Activated CD4-positive, alpha-beta T cell treated with anti-CD3 and anti-CD28 coated beads, Interleukin-2, amount 10 ng/mL, durations not matched to agents 24 days and 14 days (primary cell): Measurements from ENCODE around the gene IKZF1. TPM values are rescaled to one million over a fixed set of nuclear protein-coding genes. Genes with fewer than 3 reads are reported as not detected.
A peak's percentile ranks its signal among the peaks of the same experiment; 100 is the strongest.

ENCODE experiments used
- DNase-seq: peaks from one replicate; pipeline ENCODE4 v3.0.0; 2022
- H3K27ac Mint-ChIP-seq: one replicate; pipeline ENCODE4 v1.8.0; 2022; ENCODE audit warnings: mild to moderate bottlenecking, mixed read lengths
- H3K27me3 Mint-ChIP-seq: one replicate; pipeline ENCODE4 v1.8.0; 2022; ENCODE audit warnings: mixed read lengths
- H3K36me3 Mint-ChIP-seq: one replicate; pipeline ENCODE4 v1.8.0; 2022; ENCODE audit warnings: low read depth, mild to moderate bottlenecking, mixed read lengths
- H3K4me1 Mint-ChIP-seq: one replicate; pipeline ENCODE4 v1.8.0; 2021; ENCODE audit warnings: mixed read lengths
- H3K4me3 Mint-ChIP-seq: one replicate; pipeline ENCODE4 v1.8.0; 2022; ENCODE audit warnings: mild to moderate bottlenecking, moderate library complexity, mixed read lengths
- H3K9me3 Mint-ChIP-seq: one replicate; pipeline ENCODE4 v1.8.0; 2021; ENCODE audit warnings: mixed read lengths
- intact Hi-C: fragments of 100-400 bp; cut with micrococcal nuclease; formaldehyde crosslinking; loops from one replicate; pipeline ENCODE4 v1.15.1; 2023
- total RNA-seq: library from RNA; stranded (reverse); gene quantifications from 2 replicates; pipeline ENCODE4 v1.2.3, GENCODE V29; 2022

Gene IKZF1
- total RNA-seq, 1 donor from 2014 or later = 292 TPM

- Mint-ChIP-seq H3K4me3 (no peak overlapping the region), H3K27ac (peak overlapping the region; percentile 59), H3K36me3 (no peaks in the 10 kb centered on the region), H3K27me3 (peaks cover 4% of the 10 kb centered on the region), H3K4me1 (peaks cover 25% of the 10 kb centered on the region), H3K9me3 (peaks cover 7% of the 10 kb centered on the region)
- intact Hi-C loops = loop anchor here (1.0 kb wide), 6 partner anchors 8 to 105 kb away; no protein-coding TSS in a partner anchor
- no peak for DNase-seq
Measured at GRCh38 chr7:50292763-50293162, 11.8 kb upstream of the IKZF1 start.

GRCh38 chr7:50293509-50294179 lies 10.9 kb upstream of the IKZF1 start:
- Mint-ChIP-seq H3K36me3 (no peaks in the 10 kb centered on the region), H3K27me3 (peaks cover 4% of the 10 kb centered on the region), H3K4me1 (peaks cover 25% of the 10 kb centered on the region), H3K27ac (no peak overlapping the region), H3K9me3 (peaks cover 7% of the 10 kb centered on the region), H3K4me3 (no peak overlapping the region)
- intact Hi-C loops = loop anchor here (1.0 kb wide), 1 partner anchor 9 kb away; no protein-coding TSS in a partner anchor
- peak; percentile 45 for DNase-seq

GRCh38 chr7:50295133-50295532 lies 9.4 kb upstream of the IKZF1 start:
- Mint-ChIP-seq H3K27me3 (peaks cover 5% of the 10 kb centered on the region), H3K4me1 (peaks cover 33% of the 10 kb centered on the region), H3K27ac (no peak overlapping the region), H3K4me3 (no peak overlapping the region), H3K36me3 (no peaks in the 10 kb centered on the region), H3K9me3 (peaks cover 7% of the 10 kb centered on the region)
- intact Hi-C loops = no loop called here
- DNase-seq = peak; percentile 40

- Mint-ChIP-seq H3K36me3 (no peaks in the 10 kb centered on the region), H3K4me1 (peaks cover 42% of the 10 kb centered on the region), H3K27ac (peak overlapping the region; percentile 10), H3K4me3 (no peak overlapping the region), H3K27me3 (peaks cover 6% of the 10 kb centered on the region), H3K9me3 (peaks cover 7% of the 10 kb centered on the region)
- no peak for DNase-seq
- intact Hi-C loops = no loop called here
Measured at GRCh38 chr7:50296799-50297198, 7.7 kb upstream of the IKZF1 start.

DNA sequence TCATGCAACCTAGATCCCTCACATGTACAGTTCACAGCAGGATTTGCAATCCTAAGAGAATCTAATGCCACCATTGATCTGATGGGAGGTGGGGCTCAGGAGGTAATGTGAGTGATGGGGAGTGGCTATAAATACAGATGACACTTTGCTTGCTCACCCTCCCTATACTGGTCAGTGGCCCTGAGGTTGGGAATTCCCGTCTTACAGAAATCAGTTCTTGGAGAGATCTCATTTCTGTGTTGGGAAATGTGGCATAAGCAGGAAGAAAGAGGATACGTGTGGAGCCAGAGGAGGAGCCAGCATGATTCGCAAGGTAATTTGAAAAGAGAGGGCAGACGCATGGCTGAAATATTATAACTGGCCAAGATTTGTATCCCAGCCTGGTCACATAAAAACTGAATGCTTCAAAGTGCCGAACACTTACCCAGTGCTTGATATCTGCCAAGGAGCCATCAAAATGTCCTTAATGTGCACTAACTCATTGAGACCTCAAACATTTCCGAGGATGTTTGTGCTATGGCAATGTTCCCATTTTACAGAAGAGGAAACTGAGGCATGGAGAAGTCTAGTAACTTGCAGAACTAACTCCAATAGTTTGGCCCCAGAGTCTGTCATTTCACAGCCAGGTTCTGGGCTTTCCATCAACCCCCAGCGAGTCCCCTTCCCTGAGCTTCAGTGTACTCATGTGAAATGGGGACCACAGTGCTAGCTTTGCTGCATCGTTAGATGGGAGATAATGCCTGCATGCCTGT lies 5.5 kb upstream of the IKZF1 start:
- no peaks in the 10 kb centered on the region for H3K36me3 Mint-ChIP-seq
- H3K4me1 Mint-ChIP-seq = peaks cover 37% of the 10 kb centered on the region
- intact Hi-C loops = no loop called here
- H3K27ac Mint-ChIP-seq = no peak overlapping the region
- peaks cover 2% of the 10 kb centered on the region for H3K9me3 Mint-ChIP-seq
- DNase-seq = peak; percentile 55
- no peak overlapping the region for H3K4me3 Mint-ChIP-seq
- H3K27me3 Mint-ChIP-seq = peaks cover 6% of the 10 kb centered on the region

DNA sequence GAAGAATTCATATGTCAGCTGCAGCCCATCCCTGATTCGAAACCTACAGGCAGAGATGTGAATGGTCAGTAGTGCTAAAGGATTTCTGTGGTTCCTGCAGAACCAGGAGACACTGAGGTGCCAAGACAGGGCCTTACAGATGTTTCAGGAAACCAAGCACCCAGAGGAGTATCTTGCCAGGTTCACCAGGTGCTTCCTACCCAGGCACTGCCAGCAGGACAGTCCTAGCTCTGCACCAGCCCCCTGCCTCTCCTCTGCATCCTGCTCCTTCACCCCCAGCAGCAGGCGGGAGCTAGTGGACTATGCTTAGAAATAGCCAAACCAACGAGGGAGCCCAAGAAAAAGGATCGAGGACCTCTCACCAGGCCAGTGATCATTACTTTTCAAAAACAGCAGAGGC lies 4.2 kb upstream of the IKZF1 start:
- peaks cover 34% of the 10 kb centered on the region for H3K4me1 Mint-ChIP-seq
- H3K27me3 Mint-ChIP-seq = peaks cover 6% of the 10 kb centered on the region
- H3K27ac Mint-ChIP-seq = peak overlapping the region; percentile 40
- H3K36me3 Mint-ChIP-seq = peaks cover 3% of the 10 kb centered on the region
- H3K4me3 Mint-ChIP-seq = peak overlapping the region; percentile 21
- DNase-seq = peak; percentile 60
- no peaks in the 10 kb centered on the region for H3K9me3 Mint-ChIP-seq
- intact Hi-C loops = no loop called here

GRCh38 chr7:50302486-50303334 lies 1.8 kb upstream of the IKZF1 start:
- peaks cover 25% of the 10 kb centered on the region for H3K36me3 Mint-ChIP-seq
- intact Hi-C loops = loop anchor here (1.0 kb wide), 1 partner anchor 9 kb away; no protein-coding TSS in a partner anchor
- peaks cover 4% of the 10 kb centered on the region for H3K27me3 Mint-ChIP-seq
- no peaks in the 10 kb centered on the region for H3K9me3 Mint-ChIP-seq
- H3K4me1 Mint-ChIP-seq = peaks cover 37% of the 10 kb centered on the region
- DNase-seq = peak; percentile 58
- peak overlapping the region; percentile 82 for H3K27ac Mint-ChIP-seq
- H3K4me3 Mint-ChIP-seq = peak overlapping the region; percentile 76

GRCh38 chr7:50303335-50304128 lies 984 bp upstream of the IKZF1 start:
- peaks cover 42% of the 10 kb centered on the region for H3K4me1 Mint-ChIP-seq
- H3K36me3 Mint-ChIP-seq = peaks cover 33% of the 10 kb centered on the region
- no peaks in the 10 kb centered on the region for H3K9me3 Mint-ChIP-seq
- peak overlapping the region; percentile 82 for H3K27ac Mint-ChIP-seq
- peak overlapping the region; percentile 76 for H3K4me3 Mint-ChIP-seq
- DNase-seq = peak; percentile 70
- H3K27me3 Mint-ChIP-seq = peaks cover 4% of the 10 kb centered on the region
- intact Hi-C loops = loop anchor here (2.0 kb wide), 1 partner anchor 15 kb away; no protein-coding TSS in a partner anchor

DNA sequence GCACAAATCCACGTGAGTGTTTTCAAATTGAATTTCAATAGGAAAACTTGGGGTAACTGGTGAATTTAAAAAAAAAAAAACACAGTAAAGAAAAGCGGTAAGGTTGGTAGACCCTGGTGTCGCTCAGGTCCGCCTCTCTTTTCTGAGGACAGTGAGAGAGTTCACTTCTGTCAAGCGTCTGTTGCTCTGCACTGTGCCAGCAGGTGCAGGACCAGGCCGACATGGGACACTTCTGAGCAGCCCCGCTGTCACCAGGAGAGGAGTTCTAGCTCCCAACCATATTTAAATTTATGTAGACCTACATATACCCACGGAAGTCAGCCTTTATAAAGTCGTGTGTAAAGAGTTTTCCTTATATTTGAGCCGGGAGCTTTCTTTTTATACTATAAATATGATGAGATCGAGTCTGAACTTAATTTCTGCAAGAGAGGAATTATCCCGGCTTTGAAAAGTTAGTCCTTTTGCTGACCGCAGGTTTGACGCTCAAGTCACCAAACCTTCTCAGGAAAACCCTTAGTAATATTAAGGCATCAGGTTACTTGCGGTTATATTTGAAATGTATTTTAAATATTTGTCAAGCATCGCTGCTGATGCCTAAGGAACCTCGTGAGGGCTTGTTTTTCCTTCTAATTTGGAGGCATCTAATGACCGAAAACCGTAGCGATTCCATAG lies 531 bp downstream of the IKZF1 start:
- Mint-ChIP-seq H3K27ac (peak overlapping the region; percentile 97), H3K4me1 (peaks cover 35% of the 10 kb centered on the region), H3K4me3 (peak overlapping the region; percentile 95)

GRCh38 chr7:50305583-50306493 lies 1.3 kb downstream of the IKZF1 start:
- Mint-ChIP-seq H3K4me3 (peak overlapping the region; percentile 95), H3K4me1 (peaks cover 34% of the 10 kb centered on the region), H3K9me3 (no peaks in the 10 kb centered on the region), H3K27ac (peak overlapping the region; percentile 97), H3K36me3 (peaks cover 56% of the 10 kb centered on the region), H3K27me3 (no peaks in the 10 kb centered on the region)
- intact Hi-C loops = loop anchor here (1.0 to 2.0 kb wide), 2 partner anchors 13 to 214 kb away; no protein-coding TSS in a partner anchor
- DNase-seq = no peak

More for the DNA sequence above, 531 bp downstream of the IKZF1 start:
- Mint-ChIP-seq H3K27me3 (peaks cover 2% of the 10 kb centered on the region), H3K36me3 (peaks cover 48% of the 10 kb centered on the region), H3K9me3 (no peaks in the 10 kb centered on the region)
- DNase-seq = peak; percentile 88
- intact Hi-C loops = loop anchor here (2.0 kb wide), 1 partner anchor 14 kb away; no protein-coding TSS in a partner anchor

GRCh38 chr7:50306494-50307367 lies 2.2 kb downstream of the IKZF1 start:
- Mint-ChIP-seq H3K4me3 (peak overlapping the region; percentile 95), H3K27me3 (no peaks in the 10 kb centered on the region), H3K4me1 (peaks cover 29% of the 10 kb centered on the region), H3K36me3 (peaks cover 63% of the 10 kb centered on the region), H3K27ac (peak overlapping the region; percentile 95), H3K9me3 (no peaks in the 10 kb centered on the region)
- DNase-seq = peak; percentile 73
- intact Hi-C loops = loop anchor here (1.0 kb wide), 2 partner anchors 44 to 214 kb away; no protein-coding TSS in a partner anchor
